AG04449 (cell line): Measurements from ENCODE around the gene TEX261.

Source experiments
- CTCF ChIA-PET: fragments of 350-600 bp; formaldehyde crosslinking; extraction: SDS; loops from one replicate; lab custom pipeline; 2021; ENCODE audit warnings: antibody characterized with exemption; lab: Yijun Ruan, JAX
- POLR2A ChIA-PET: fragments of 400-600, 350-600 bp; formaldehyde crosslinking; extraction: SDS; loops from one replicate; lab custom pipeline; 2020; ENCODE audit warnings: antibody characterized with exemption, inconsistent platforms; lab: Yijun Ruan, JAX
- DNase-seq: peaks from one replicate; pipeline ENCODE4 v3.0.0-alpha.2; 2010; ENCODE audit warnings: low read depth, low spot score
- H3K4me3 ChIP-seq: 2 replicates; pipeline ENCODE4 v1.5.1; 2011; ENCODE audit warnings: low read depth, mild to moderate bottlenecking, control low read depth, low read length
- CTCF ChIP-seq: IDR thresholded peaks from one replicate; pipeline ENCODE4 v1.5.1; 2011; ENCODE audit warnings: mild to moderate bottlenecking, moderate library complexity, low read length, control low read depth, inconsistent platforms; ENCODE audit not compliant: insufficient read depth; ENCODE audit errors: missing control alignments

The TEX261 gene

GRCh38 chr2:70958759-70959158 lies 35.9 kb downstream of the TEX261 start:
- no peak overlapping the region for H3K4me3 ChIP-seq
- DNase-seq: no peak
- POLR2A ChIA-PET: no interaction called here
- CTCF ChIA-PET: interaction anchor here (2.1 to 3.3 kb wide), 2 partner anchors 12 to 87 kb away, joined by 10 to 16 read pairs; no protein-coding TSS in a partner anchor
- no peak for TF ChIP-seq CTCF

- CTCF ChIA-PET: interaction anchor here (2.1 kb wide), 1 partner anchor 11 kb away, joined by 16 read pairs; no protein-coding TSS in a partner anchor
- TF ChIP-seq CTCF: no peak
- H3K4me3 ChIP-seq: no peak overlapping the region
- POLR2A ChIA-PET: no interaction called here
- no peak for DNase-seq
These were observed 36.9 kb downstream of the TEX261 start for GRCh38 chr2:70957798-70958197.

- CTCF ChIA-PET: interaction anchor here (7.2 kb wide), 1 partner anchor 9 kb away, joined by 90 read pairs; no protein-coding TSS in a partner anchor
- POLR2A ChIA-PET: no interaction called here
- no peak for TF ChIP-seq CTCF
- no peak for DNase-seq
- no peak overlapping the region for H3K4me3 ChIP-seq
These were observed 38.5 kb downstream of the TEX261 start for GRCh38 chr2:70956141-70956540.

- ChIA-PET POLR2A (no interaction called here), CTCF (interaction anchor here (1.0 to 7.2 kb wide), 4 partner anchors 9 to 83 kb away, joined by 4 to 90 read pairs (median 45); no protein-coding TSS in a partner anchor)
These were observed 39.8 kb downstream of the TEX261 start for GRCh38 chr2:70954886-70955285.

GRCh38 chr2:70949086-70949485 lies 45.6 kb downstream of the TEX261 start:
- TF ChIP-seq CTCF: no peak
- CTCF ChIA-PET: interaction anchor here (0.6 to 7.2 kb wide), 33 partner anchors 8 to 645 kb away, joined by 3 to 299 read pairs (median 9); partner anchors contain the start of gene ATP6V1B1
- DNase-seq: no peak
- POLR2A ChIA-PET: no interaction called here
- no peak overlapping the region for H3K4me3 ChIP-seq

More at GRCh38 chr2:70954886-70955285, 39.8 kb downstream of the TEX261 start:
- no peak for TF ChIP-seq CTCF
- DNase-seq: no peak
- no peak overlapping the region for H3K4me3 ChIP-seq

GRCh38 chr2:70948337-70949003 lies 46.2 kb downstream of the TEX261 start:
- no peak for DNase-seq
- peak overlapping the region; percentile 48 for H3K4me3 ChIP-seq
- peak; percentile 92 for TF ChIP-seq CTCF
- ChIA-PET POLR2A (interaction anchor here (1.2 kb wide), 1 partner anchor 77 kb away, joined by 3 read pairs; no protein-coding TSS in a partner anchor), CTCF (interaction anchor here (0.6 to 3.9 kb wide), 35 partner anchors 8 to 647 kb away, joined by 3 to 299 read pairs (median 7); partner anchors contain the start of genes ANKRD53, ATP6V1B1 and FAM136A)
